Activated effector memory CD4-positive, alpha-beta T cell treated with anti-CD3 and anti-CD28 coated beads, Interleukin-2, amount 50 U/mL, for 16 hours (primary cell): ENCODE measurements around the gene STUM.
A peak's percentile ranks its signal among the peaks of the same experiment; 100 is the strongest.

Experiments used
- DNase-seq: peaks from one replicate; pipeline ENCODE4 v3.0.0-alpha.2; 2020

The STUM gene

GRCh38 chr1:226534098-226534497 is 14.5 kb upstream of the STUM start:
- peak; percentile 3 for DNase-seq

- DNase-seq: no peak
Observed at GRCh38 chr1:226534645-226535044, 13.9 kb upstream of the STUM start.

DNA sequence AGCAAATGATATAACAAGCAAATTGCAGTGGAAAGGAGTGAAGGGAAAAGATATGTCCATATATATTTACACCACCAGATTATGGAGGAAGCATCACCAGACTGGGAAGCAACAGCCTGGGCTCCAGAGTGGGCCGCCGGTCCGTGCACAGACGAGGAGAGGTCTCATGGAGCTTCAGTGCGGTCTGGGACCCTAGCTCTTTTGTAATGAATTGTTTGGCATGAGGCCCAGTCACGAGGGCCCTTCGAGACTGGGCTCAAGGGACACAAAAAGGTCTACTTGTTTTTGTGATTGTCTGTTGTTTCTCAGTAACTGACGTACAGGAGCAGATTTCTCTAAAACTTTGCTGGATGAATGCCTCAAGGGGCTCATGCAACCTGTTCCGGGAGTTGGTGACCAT is 12.9 kb upstream of the STUM start:
- no peak for DNase-seq

DNA sequence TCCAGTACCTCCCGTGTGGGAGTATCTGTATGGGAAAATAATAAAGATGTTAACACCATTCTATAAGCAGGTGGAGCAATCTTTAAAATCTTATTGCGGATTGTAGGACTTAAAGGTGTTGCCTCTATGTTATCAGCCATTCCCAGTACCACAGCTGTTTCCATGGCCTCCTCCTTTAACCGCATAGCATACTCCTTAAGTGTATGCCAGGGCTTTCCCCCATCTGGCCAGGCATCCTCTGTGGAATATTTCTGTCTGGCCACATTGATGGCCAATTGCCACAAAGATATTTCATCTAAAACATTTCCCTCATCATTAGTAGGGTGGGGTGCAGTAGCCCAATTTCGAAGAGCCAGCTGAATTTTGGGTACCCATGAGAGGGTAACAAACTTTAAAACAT is 7.3 kb upstream of the STUM start:
- DNase-seq: no peak

DNA sequence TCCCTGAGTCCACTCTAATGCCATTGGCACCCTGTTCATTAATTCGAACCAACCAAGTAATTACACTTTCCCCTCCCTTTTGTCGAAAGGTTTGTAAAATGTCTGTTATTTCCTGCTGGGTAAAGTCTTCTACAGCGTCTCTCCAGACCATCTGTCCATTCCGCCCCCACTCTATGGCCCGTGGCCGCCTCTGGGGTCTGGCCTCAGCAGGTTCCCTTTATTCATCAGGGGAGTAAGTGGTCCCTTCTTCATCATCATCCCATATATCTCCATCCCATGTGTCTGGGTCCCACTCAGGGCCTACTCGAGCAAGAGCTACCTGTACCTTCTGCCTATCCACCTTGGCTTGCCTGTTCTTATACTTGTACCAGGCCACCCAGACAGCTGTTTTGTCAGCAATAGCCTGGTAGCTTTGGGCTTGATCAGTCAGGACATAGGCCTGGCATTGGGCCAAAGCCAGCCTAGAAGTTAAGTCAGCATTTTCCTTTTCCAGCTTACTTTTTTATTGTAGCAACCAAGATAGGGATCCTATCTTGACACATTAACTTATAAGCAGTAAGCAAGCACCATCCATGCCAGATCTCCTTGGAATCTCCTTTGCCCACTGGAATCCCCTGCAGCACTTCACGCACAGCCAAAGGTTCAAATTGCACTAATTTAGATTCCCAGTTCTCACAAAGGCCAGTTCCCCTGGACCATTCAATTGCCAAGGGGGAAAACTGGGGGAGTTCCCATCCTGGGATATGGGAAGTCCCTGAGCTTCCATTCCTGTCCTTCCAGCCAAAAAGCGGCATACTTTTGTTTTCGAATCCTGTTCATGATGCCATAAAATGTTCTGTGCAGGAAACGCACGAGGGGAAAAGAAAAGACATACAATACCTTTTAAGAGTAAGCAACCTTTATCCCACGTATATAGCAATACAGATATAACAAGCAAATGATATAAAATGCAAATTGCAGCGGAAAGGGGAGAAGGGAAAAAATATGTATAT is 6.6 kb upstream of the STUM start:
- no peak for DNase-seq

GRCh38 chr1:226542623-226543103 is 5.9 kb upstream of the STUM start:
- DNase-seq: no peak

DNA sequence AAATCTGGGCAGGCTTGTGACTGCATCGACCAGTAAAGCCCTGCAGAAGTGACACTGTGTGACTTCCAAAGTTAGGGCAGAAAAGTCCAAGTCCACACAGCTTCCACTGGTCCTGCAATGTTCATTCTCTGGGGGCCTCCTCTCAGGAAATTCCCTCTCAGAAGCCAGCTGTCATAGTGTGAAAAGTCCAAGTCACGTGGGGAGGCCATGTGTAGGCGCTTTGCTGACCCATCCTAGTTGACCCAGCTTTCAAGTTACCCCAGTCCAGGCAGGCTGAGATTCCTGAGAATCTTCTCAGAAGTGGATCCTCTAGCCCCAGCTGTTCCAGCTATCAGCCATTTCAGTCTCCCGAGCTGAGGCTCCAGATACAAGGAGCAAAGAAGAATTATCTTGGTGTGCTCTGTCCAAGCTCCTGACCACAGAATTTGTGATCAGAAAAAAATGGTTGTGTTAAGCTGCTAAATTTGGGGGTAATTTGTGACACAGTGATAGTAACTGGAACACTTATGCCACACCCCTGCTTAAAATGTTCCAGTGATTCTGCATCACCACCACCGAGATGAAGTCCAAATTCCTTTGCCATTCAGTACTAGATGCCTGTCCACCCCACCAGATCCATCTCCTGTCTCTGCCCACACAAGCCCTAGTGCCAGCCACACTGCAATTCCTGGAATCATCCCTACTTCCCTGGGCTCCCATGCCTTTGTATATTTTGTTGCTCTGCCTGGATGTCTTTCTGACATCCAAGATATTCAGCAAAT is 2.5 kb upstream of the STUM start:
- DNase-seq: no peak

GRCh38 chr1:226546926-226547325 is 1.6 kb upstream of the STUM start:
- no peak for DNase-seq

DNA sequence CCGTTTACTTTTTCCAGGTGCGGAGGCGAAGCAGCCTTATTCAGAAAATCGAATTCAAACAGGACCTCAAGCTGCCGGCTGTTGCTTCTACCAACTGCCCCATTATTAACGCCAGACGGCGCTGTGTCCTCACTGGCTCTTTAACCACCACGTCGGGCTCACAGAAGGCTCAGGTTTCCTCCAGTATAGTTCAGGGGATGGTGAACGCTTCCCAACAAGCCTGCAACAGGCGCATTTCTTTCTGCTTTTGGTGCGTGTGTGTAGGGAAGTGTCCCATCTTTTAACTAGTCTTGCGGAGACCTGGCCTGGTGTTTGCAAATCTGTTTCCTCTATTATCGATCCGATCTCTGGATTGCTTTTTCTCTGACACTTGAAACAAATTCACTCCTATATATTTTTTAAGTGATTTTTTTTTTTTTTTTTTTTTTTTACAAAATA is 791 bp upstream of the STUM start:
- peak; percentile 86 for DNase-seq

- no peak for DNase-seq
Observed at GRCh38 chr1:226549094-226549936, 751 bp downstream of the STUM start.

GRCh38 chr1:226549937-226550671 is 1.5 kb downstream of the STUM start:
- DNase-seq: peak; percentile 66

- DNase-seq: no peak
Observed at GRCh38 chr1:226550672-226551041, 2.1 kb downstream of the STUM start.

DNA sequence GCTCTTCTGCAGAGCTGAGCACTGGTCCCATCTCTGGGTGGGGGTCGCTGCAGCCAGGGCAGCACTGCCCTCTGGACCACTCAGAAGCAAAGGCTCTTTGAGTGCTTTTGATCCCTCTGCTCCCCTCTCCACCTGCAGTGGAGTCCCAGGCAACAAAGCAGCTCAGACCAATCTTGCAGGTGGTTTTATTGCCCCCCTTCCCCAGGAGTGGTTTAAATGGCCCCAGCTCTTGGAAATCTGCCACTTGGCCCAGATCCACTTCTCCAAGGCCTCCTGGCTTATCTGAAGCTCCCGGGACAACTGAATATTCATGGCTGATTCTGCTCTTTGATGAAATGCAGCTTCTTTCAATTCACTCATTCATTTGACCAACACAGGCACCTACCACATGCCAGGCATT is 2.7 kb downstream of the STUM start:
- no peak for DNase-seq

GRCh38 chr1:226552061-226552460 is 3.5 kb downstream of the STUM start:
- DNase-seq: no peak

DNA sequence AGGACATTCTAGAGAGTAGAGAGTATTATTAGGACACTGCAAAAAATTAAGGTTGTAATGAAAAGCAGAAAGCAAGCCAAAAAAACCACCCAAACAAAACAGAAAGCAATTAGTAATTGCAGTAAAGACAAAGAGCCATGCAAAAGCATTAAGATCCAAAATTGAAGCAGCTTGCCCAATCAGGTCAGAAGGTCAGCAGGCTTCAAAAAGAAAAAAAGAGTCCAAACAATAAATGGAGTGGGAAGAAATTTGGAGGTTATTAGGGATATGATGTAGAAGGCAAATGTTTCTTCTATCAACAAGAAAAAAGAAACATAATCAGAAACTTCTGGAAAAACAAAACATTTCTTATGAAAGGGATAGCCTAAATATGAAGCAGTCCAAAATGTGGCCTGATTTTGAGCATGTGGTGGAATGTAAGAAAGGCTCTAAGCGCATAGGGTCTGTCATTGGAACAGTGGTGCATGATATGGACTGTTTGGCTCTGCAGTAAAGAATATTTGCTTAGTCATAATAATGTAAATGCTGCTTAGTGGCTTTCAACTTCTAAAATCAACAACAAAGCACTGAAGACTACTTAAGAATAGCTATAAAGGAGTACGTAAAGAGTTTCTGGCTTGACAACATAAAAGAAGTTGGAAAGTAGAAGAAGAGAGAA is 4.8 kb downstream of the STUM start:
- no peak for DNase-seq

DNA sequence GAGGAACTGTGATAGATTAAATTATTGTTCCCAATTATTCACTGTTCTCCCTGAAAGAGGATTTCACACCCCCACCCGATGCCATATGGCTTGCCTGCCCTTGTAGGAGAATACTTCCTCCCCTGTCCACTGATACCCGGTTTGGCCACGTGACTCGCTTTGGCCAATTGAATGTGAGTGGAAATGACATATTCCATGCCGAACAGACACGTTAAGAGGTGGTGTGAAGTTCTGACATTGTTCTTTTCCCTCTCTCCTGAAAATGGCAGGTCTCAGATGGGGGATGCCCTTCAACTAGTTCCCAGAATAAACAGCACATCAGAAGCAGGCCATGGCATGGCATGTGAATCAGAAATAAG is 5.3 kb downstream of the STUM start:
- DNase-seq: no peak

DNA sequence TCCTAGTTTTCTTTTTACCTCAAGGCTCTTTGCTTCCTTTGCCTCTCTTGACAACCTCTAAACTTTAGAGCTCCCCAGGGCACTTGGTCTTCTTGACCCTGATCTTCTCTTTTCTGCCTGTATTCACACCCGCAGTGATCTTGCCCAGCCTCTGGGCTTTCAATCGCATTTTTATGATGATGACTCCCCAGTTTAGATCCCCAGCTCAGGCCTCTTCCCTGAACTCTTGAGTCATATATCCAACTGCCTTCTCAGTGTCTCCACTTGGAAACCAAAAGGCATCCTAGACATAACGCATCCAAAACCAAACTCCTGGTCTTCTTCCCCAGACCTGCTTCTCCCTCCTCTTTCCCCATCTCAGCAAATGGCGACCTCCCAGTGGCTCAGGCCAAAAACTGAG is 6.5 kb downstream of the STUM start:
- no peak for DNase-seq

GRCh38 chr1:226557424-226557823 is 8.9 kb downstream of the STUM start:
- no peak for DNase-seq

DNA sequence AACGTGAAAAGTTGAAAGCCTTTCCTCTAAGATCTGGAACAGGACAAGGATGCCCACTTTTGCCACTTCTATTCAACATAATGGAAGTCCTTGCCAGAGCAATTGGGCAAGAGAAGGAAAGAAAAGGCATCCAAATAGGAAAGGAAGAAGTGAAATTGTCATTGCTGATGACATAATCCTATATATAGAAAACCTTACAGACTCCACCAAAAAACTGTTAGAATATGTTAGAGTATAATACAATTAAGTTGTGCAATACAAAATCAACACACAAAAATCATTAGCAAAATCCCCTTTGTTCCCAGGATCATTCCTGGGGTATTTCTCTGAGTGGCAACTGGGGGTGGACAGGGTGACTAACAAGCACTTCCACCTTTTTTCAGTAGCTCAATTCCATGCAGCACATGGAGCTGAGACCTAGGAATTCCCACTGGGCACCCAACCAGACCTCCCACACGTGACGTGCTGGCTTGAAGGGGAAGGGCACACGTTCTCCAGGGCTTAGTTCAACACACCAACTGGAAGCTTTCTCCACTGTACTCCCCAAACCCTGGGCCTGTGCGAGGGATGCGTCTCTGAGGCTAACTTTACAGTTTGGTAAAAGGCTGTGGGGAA is 9.6 kb downstream of the STUM start:
- DNase-seq: peak; percentile 37

DNA sequence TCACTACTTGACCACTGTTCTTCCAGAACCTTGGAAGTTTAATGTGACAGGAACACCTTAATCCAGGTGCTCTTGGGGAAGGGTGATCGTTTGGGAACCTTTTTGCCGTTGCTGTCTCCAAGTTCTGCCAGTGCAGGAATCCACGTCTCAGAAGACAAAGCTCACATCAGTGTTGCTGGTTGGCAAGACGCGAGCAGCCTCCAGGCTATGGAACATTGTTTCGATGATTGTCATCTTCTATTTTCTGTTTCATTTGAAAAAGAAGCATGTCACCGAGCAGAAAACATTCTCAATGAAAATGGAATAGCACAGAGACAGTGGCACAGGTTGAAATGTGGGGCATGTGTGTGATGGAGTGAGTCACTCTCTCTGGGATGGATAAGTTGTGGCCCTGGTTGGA is 11.7 kb downstream of the STUM start:
- peak; percentile 34 for DNase-seq

- no peak for DNase-seq
Observed at GRCh38 chr1:226562989-226563388, 14.4 kb downstream of the STUM start.
